Stimulated activated CD8-positive, alpha-beta memory T cell treated with anti-CD3 and anti-CD28 coated beads, Interleukin-12 subunit alpha, Interleukin-12 subunit beta, amount 100 ng/mL, for 24 hours (primary cell): ENCODE measurements around the gene SSR4.
"Not testable (repeated sequence)": the region's sequence is repeated elsewhere in the genome, so short reads cannot be mapped to it uniquely, and the experiment has no call there.

Source experiments
- DNase-seq: peaks from one replicate; pipeline ENCODE4 v3.0.0-alpha.2; 2020; ENCODE audit errors: extremely low read depth

SSR4 gene

GRCh38 chrX:153794018-153794896 is at the start of gene SSR4, which contains the start of gene IDH3G:
SSR4 (plus strand) TSS chrX:153794668; CDS start chrX:153794688, 20 bp downstream.
IDH3G (minus strand) TSS chrX:153794375; CDS start chrX:153794326, 49 bp downstream.
- DNase-seq, result peak; percentile 69

- not testable (repeated sequence) for DNase-seq
Measured at GRCh38 chrX:153745067-153745433, 49.4 kb upstream of the SSR4 start.

- no peak for DNase-seq
Measured at GRCh38 chrX:153746359-153746758, 48.1 kb upstream of the SSR4 start.

GRCh38 chrX:153746991-153747390 is 47.5 kb upstream of the SSR4 start:
- DNase-seq, result not testable (repeated sequence)

DNA sequence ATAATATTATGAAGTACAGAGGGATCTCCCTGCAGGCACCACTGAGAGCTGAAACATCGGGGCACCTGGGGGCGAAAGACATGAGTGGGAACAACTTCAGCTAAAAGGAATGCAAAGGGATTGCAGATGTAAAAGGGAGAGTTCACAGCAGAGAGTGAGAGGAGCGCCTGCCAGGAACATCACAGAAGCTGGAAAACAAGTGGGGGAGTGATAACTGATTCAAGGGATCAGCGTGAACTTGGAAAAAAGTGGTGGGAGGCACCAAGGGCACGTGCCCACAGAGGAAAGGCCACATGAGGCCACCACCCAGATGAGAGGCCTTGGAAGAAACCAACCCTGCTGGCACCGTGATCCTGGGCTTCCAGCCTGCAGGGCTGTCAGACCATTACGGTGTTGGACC is 45.5 kb upstream of the SSR4 start:
- DNase-seq, result not testable (repeated sequence)

DNA sequence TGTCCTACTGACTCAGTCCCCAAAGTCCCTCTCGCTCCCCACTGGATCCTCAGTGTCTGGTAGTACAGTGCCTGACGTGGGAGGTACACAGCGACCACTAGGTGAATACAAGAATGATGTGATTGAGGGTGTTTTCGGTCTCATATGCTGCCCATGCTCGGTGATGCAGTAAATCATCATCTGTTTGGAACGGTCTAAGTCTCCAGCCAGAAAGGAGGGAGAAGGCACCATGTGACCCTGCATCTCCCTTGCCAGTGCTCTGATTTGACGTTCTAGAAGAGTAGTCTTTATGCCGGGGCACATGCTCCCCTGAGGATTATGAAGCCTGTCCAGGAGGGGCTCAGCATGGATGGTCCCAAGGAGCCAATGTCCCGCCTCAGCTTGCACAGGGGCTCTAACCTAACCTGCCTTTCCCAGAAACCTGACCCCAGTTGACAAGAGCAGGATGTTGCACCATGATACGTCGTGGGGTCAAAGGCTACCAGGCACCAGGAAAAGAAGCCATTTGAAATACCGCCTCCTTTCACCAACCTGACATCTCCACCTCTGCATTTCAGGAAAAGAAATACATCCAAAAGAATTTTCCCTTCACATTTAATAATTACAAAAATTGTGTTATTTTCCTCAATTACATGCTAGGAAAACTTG is 44.2 kb upstream of the SSR4 start:
- DNase-seq, result no peak

DNA sequence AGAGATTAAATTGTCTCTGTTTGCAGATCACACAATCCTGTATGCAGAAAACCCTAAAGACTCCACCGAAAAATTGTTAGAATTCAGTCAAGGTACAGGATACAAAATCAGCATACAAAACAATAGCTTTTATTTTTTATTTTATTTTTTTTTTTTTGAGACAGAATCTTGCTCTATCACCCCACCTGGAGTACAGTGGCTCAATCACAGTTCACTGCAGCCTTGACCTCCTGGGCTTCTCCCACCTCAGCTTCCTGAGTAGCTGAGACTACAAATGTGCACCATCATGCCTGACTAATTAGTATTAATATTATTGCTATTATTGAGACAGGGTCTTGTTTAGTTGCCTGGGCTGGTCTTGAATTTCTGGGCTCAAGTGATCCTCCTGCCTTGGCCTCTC is 39.3 kb upstream of the SSR4 start:
- DNase-seq, result no peak

- DNase-seq, result no peak
Measured at GRCh38 chrX:153761863-153762262, 32.6 kb upstream of the SSR4 start.

- DNase-seq, result no peak
Measured at GRCh38 chrX:153762626-153763173, 31.8 kb upstream of the SSR4 start.

DNA sequence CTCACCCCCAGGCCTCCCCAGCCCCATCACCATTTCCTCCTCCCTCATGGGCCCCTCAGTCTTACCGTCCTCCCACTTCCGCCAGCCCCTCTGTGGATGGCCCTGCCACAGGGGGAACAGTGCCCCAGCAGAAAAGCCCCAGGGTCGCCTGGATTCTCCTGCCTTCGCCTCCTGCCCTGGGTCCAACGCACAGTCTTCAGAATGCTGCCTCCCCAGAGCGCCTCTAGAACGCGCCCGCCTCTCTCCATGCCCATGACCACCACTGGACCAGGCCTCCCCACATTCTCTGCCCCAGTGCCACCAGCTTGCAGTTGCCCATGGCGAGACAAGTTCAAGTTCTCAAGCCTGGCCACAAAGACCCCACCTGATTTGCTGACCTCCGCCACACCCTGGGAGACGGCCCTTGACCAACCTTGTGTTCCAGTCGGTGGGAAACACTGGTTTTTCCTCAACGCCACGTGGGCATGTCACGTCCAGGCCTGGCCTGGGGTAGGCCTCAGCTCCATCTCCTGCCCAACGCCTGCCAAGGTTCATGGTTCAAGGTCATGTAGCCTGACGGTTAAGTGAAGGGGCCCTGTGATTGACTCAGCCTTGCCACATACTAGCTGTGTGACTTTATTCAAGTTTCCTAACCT is 31.1 kb upstream of the SSR4 start:
- no peak for DNase-seq

GRCh38 chrX:153763989-153764755 is 30.3 kb upstream of the SSR4 start, which contains the start of gene PLXNB3:
PLXNB3 (plus strand) TSS chrX:153764249; CDS start chrX:153765536, 1,287 bp downstream.
- peak; percentile 28 for DNase-seq

- DNase-seq, result no peak
Measured at GRCh38 chrX:153764786-153765137, 29.7 kb upstream of the SSR4 start.

- no peak for DNase-seq
Measured at GRCh38 chrX:153765138-153766079, 29.1 kb upstream of the SSR4 start.

DNA sequence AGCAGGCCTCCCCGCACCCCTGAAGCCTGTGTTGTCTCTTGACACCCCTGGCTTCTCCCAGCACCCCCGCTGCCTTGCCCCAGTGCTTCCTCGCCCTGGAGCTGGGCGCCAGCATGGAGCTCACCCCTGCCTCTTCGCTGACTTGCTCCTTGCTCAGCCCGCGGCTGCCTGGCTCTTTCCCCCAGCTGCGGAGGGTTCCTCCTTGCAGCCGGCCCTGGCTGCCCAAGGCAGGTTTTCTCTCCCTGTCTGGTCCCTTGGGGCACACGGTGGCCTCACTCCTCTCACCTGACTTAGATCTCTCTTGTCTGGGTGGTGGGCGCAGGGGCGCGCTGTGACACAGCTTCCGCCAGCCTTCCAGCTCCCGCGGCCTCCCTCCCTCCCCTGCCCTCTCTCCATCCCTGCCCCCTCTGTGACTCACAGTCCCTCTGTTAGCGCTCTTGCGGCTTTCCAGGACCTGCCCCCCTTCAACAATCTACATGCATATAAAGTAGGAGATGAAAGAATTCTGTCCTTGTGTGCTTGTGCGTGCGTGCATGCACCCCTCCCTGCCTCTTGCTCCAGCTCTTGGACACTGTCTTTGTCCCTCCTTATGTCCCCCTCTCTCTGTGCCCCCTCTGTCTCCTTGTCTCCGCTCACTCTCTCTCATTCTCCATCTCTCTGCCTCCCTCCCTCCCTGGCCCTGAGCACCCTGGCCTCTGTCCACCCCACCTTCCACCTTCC is 28.2 kb upstream of the SSR4 start:
- peak; percentile 23 for DNase-seq

GRCh38 chrX:153766871-153767673 is 27.4 kb upstream of the SSR4 start:
- DNase-seq, result no peak

DNA sequence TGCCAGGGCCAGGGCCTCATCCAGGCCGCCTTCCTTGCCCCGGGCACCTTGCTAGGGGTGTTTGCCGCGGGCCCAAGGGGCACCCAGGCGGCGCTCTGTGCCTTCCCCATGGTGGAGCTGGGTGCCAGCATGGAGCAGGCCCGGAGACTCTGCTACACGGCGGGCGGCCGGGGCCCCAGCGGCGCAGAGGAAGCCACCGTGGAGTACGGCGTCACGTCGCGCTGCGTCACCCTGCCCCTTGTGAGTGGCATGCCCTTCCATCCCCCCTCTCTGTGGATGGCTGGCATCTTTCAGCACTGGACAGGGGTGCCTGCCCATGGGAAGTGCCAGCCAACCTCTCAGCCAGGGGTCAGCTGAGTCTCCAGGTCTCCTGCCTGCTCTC is 26.8 kb upstream of the SSR4 start:
- no peak for DNase-seq

DNA sequence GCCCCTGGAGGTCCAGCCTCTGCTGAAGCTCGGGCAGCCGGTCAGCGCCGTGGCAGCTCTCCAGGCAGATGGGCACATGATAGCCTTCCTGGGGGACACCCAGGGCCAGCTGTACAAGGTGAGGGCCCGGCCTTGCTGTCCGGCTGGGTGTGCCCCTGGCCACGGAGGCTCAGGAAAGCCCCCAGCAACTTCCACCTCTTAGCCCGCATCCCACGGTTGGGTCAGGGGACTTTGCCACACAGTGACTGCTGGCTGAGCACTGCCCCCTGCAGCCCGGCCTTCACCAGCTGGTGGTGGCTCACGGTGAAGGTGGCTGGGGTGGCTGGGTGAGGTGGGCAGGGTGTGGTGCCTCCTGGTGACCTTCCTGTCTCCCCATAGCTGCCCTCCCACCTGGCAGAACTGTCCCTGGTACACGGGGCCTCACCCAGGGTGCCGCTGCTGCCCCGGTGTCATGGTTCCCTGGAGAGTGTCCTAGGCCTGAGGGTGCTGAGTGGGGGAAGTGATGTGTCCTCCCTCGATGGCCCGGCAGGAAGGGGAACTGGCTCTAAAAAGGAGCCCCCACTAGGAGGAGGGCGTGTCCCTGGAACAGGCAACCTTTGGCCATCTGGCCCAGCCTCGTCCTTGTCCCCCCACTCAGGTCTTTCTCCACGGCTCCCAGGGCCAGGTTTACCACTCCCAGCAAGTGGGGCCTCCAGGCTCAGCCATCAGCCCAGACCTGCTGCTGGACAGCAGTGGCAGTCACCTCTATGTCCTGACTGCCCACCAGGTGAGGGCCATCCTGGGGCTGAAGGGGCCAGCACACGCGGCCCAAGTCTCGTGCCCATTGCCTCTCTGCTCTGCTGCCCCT is 25.9 kb upstream of the SSR4 start:
- no peak for DNase-seq
